ENCODE data around the gene DNAJC15. TPM values are rescaled to one million over a fixed set of nuclear protein-coding genes. Genes with fewer than 3 reads are reported as not detected.
"Not testable (repeated sequence)": the region's sequence is repeated elsewhere in the genome, so short reads cannot be mapped to it uniquely, and the experiment has no call there.

DNAJC15 gene
- total RNA-seq (2014; rRNA removed; shearing (Covaris generic)) = 20.7 and 25.2 TPM in 2 replicates

GRCh38 chr13:43023289-43023963, at the start of gene DNAJC15:
Gene DNAJC15, plus strand, starts transcription at chr13:43023586. Its CDS starts 41 bp downstream, at chr13:43023627.
- Histone ChIP-seq H3K36me3 (peaks cover 20% of the 10 kb centered on the region), H3K4me3 (peak within 1 kb of the TSS; percentile 65), H3K4me1 (replicated peaks) (peaks cover 17% of the 10 kb centered on the region), H3K27ac (peak within 1 kb of the TSS; percentile 87), H3K9me3 (replicated peaks) (peaks cover 3% of the 10 kb centered on the region; the same call in 1 of the 2 replicates), H3K27me3 (replicated peaks) (no peaks in the 10 kb centered on the region)
- DNase-seq (ENCODE audit: low read depth in 1 of 2, low spot score in 2 of 2) = peak; percentile 80 to 82

GRCh38 chr13:42976066-42976465, 47.3 kb upstream of the DNAJC15 start:
- Histone ChIP-seq H3K27ac (no peak overlapping the region), H3K9me3 (replicated peaks) (no peaks in the 10 kb centered on the region), H3K36me3 (no peaks in the 10 kb centered on the region), H3K4me3 (no peak overlapping the region), H3K4me1 (replicated peaks) (peaks cover 10% of the 10 kb centered on the region), H3K27me3 (replicated peaks) (no peaks in the 10 kb centered on the region)
- DNase-seq (ENCODE audit: low read depth in 1 of 2, low spot score in 2 of 2) = no peak

- Histone ChIP-seq H3K27me3 (replicated peaks) (no peaks in the 10 kb centered on the region), H3K36me3 (no peaks in the 10 kb centered on the region), H3K4me3 (no peak overlapping the region), H3K9me3 (replicated peaks) (no peaks in the 10 kb centered on the region), H3K27ac (no peak overlapping the region), H3K4me1 (replicated peaks) (peaks cover 22% of the 10 kb centered on the region)
- DNase-seq (ENCODE audit: low read depth in 1 of 2, low spot score in 2 of 2) = no peak
Observed at GRCh38 chr13:42977219-42977659, 46.1 kb upstream of the DNAJC15 start.

- Histone ChIP-seq H3K27me3 (replicated peaks) (no peaks in the 10 kb centered on the region), H3K4me1 (replicated peaks) (peaks cover 23% of the 10 kb centered on the region), H3K4me3 (no peak overlapping the region), H3K9me3 (replicated peaks) (no peaks in the 10 kb centered on the region), H3K36me3 (no peaks in the 10 kb centered on the region), H3K27ac (peak overlapping the region; percentile 13)
- peak in 1 of 2 experiments; percentile 43 for DNase-seq (ENCODE audit: low read depth in 1 of 2, low spot score in 2 of 2)
Observed at GRCh38 chr13:42981317-42981716, 42.1 kb upstream of the DNAJC15 start.

GRCh38 chr13:42981853-42982252, 41.5 kb upstream of the DNAJC15 start:
- Histone ChIP-seq H3K27me3 (replicated peaks) (no peaks in the 10 kb centered on the region), H3K4me1 (replicated peaks) (peaks cover 23% of the 10 kb centered on the region), H3K36me3 (no peaks in the 10 kb centered on the region), H3K27ac (0 out of 2 replicates have a peak overlapping the region, but pooled peaks have one; percentile 13), H3K4me3 (no peak overlapping the region), H3K9me3 (replicated peaks) (no peaks in the 10 kb centered on the region)
- DNase-seq (ENCODE audit: low read depth in 1 of 2, low spot score in 2 of 2) = no peak

- Histone ChIP-seq H3K27me3 (replicated peaks) (no peaks in the 10 kb centered on the region), H3K36me3 (no peaks in the 10 kb centered on the region), H3K9me3 (replicated peaks) (no peaks in the 10 kb centered on the region), H3K4me1 (replicated peaks) (peaks cover 23% of the 10 kb centered on the region), H3K27ac (no peak overlapping the region), H3K4me3 (no peak overlapping the region)
- no peak for DNase-seq (ENCODE audit: low read depth in 1 of 2, low spot score in 2 of 2)
Observed at GRCh38 chr13:42984026-42984425, 39.4 kb upstream of the DNAJC15 start.

- Histone ChIP-seq H3K4me1 (replicated peaks) (peaks cover 23% of the 10 kb centered on the region), H3K36me3 (no peaks in the 10 kb centered on the region), H3K9me3 (replicated peaks) (no peaks in the 10 kb centered on the region), H3K27ac (no peak overlapping the region), H3K4me3 (no peak overlapping the region), H3K27me3 (replicated peaks) (no peaks in the 10 kb centered on the region)
- no peak for DNase-seq (ENCODE audit: low read depth in 1 of 2, low spot score in 2 of 2)
Observed at GRCh38 chr13:42984691-42985090, 38.7 kb upstream of the DNAJC15 start.

- H3K27me3 ChIP-seq (replicated peaks) = no peaks in the 10 kb centered on the region
- no peak overlapping the region for H3K27ac ChIP-seq
- no peaks in the 10 kb centered on the region for H3K9me3 ChIP-seq (replicated peaks)
- DNase-seq (ENCODE audit: low read depth in 1 of 2, low spot score in 2 of 2) = no peak
- peaks cover 24% of the 10 kb centered on the region for H3K4me1 ChIP-seq (replicated peaks)
- no peak overlapping the region for H3K4me3 ChIP-seq
- no peaks in the 10 kb centered on the region for H3K36me3 ChIP-seq
Observed at GRCh38 chr13:42985312-42986175, 37.8 kb upstream of the DNAJC15 start.

GRCh38 chr13:42986176-42986574, 37.2 kb upstream of the DNAJC15 start:
- Histone ChIP-seq H3K27me3 (replicated peaks) (no peaks in the 10 kb centered on the region), H3K9me3 (replicated peaks) (no peaks in the 10 kb centered on the region), H3K27ac (no peak overlapping the region), H3K4me1 (replicated peaks) (peaks cover 24% of the 10 kb centered on the region), H3K4me3 (no peak overlapping the region), H3K36me3 (no peaks in the 10 kb centered on the region)
- DNase-seq (ENCODE audit: low read depth in 1 of 2, low spot score in 2 of 2) = no peak

- H3K36me3 ChIP-seq = no peaks in the 10 kb centered on the region
- H3K4me3 ChIP-seq = no peak overlapping the region; the same call in 1 of the 2 replicates
- H3K27me3 ChIP-seq (replicated peaks) = no peaks in the 10 kb centered on the region
- no peaks in the 10 kb centered on the region for H3K9me3 ChIP-seq (replicated peaks)
- no peak for DNase-seq (ENCODE audit: low read depth in 1 of 2, low spot score in 2 of 2)
- H3K27ac ChIP-seq = peak overlapping the region; percentile 91
- peaks cover 25% of the 10 kb centered on the region for H3K4me1 ChIP-seq (replicated peaks)
Observed at GRCh38 chr13:42990291-42991232, 32.8 kb upstream of the DNAJC15 start.

- H3K4me1 ChIP-seq (replicated peaks) = peaks cover 32% of the 10 kb centered on the region
- H3K27me3 ChIP-seq (replicated peaks); H3K36me3 ChIP-seq; H3K9me3 ChIP-seq (replicated peaks); DNase-seq (ENCODE audit: low read depth in 1 of 2, low spot score in 2 of 2): not testable (repeated sequence)
- H3K27ac ChIP-seq = peak overlapping the region; percentile 91
- peak overlapping the region; percentile 57 for H3K4me3 ChIP-seq
Observed at GRCh38 chr13:42991233-42991897, 32.0 kb upstream of the DNAJC15 start.

- H3K4me3 ChIP-seq = peak within 1 kb of the TSS; percentile 57
- no peaks in the 10 kb centered on the region for H3K9me3 ChIP-seq (replicated peaks)
- peaks cover 37% of the 10 kb centered on the region for H3K4me1 ChIP-seq (replicated peaks)
- peak; percentile 65 to 81 for DNase-seq (ENCODE audit: low read depth in 1 of 2, low spot score in 2 of 2)
- H3K27me3 ChIP-seq (replicated peaks) = no peaks in the 10 kb centered on the region
- H3K36me3 ChIP-seq = no peaks in the 10 kb centered on the region
- peak within 1 kb of the TSS; percentile 91 for H3K27ac ChIP-seq
Observed at GRCh38 chr13:42991898-42992763, 31.3 kb upstream of the DNAJC15 start, which contains the start of gene EPSTI1. Gene EPSTI1, minus strand, starts transcription at chr13:42992241. Its CDS starts 76 bp downstream, at chr13:42992165.
